Measurements from ENCODE around the gene SEMA3C. TPM values are rescaled to one million over a fixed set of nuclear protein-coding genes. Genes with fewer than 3 reads are reported as not detected.

SEMA3C gene
- polyA plus RNA-seq, 1 experiment: 64.1 TPM

DNA sequence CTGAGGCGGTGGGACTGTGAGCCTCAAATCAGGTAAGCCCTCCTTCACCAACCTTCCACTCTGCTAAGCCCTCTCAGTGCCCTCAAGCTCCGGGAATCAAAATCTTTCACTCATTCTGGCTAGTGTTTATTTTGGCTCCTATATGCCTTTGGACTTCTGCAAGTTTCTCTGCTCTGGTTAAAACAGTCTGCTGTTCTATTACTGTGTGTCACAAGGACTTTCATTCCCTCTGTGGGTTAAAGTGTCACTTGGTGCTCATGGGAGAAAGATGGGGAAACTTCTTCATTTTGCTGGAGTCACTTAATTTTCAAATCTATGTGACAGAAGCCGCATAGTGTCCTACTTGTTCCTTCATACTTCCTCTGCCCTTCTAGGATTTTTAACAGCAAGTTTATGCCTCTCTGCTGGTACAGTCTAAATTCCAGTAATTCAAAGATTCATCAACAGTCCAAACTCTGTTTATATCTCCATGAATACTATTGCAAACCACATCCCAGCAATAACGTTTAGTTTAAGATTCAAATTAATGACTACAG, 219.1 kb downstream of the SEMA3C start:
- POLR2A ChIA-PET: no interaction called here
- no peak overlapping the region for H3K4me3 ChIP-seq (ENCODE audit: low read depth, low read length)
- CTCF ChIA-PET: interaction anchor here (1.3 to 3.7 kb wide), 7 partner anchors 11 to 771 kb away, joined by 4 to 23 read pairs (median 5); no protein-coding TSS in a partner anchor
- DNase-seq (ENCODE audit: low read depth): no peak
- no peaks in the 10 kb centered on the region for H3K36me3 ChIP-seq (ENCODE audit: control insufficient read depth, insufficient read depth, low read length)
- TF ChIP-seq, protein P1, sequence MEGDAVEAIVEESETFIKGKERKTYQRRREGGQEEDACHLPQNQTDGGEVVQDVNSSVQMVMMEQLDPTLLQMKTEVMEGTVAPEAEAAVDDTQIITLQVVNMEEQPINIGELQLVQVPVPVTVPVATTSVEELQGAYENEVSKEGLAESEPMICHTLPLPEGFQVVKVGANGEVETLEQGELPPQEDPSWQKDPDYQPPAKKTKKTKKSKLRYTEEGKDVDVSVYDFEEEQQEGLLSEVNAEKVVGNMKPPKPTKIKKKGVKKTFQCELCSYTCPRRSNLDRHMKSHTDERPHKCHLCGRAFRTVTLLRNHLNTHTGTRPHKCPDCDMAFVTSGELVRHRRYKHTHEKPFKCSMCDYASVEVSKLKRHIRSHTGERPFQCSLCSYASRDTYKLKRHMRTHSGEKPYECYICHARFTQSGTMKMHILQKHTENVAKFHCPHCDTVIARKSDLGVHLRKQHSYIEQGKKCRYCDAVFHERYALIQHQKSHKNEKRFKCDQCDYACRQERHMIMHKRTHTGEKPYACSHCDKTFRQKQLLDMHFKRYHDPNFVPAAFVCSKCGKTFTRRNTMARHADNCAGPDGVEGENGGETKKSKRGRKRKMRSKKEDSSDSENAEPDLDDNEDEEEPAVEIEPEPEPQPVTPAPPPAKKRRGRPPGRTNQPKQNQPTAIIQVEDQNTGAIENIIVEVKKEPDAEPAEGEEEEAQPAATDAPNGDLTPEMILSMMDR (IDR thresholded peaks at IDR 0.05; ENCODE audit: insufficient read depth, low read depth, low read length): no peak
- no peaks in the 10 kb centered on the region for H3K27me3 ChIP-seq (ENCODE audit: control insufficient read depth, insufficient read depth, low read length)

DNA sequence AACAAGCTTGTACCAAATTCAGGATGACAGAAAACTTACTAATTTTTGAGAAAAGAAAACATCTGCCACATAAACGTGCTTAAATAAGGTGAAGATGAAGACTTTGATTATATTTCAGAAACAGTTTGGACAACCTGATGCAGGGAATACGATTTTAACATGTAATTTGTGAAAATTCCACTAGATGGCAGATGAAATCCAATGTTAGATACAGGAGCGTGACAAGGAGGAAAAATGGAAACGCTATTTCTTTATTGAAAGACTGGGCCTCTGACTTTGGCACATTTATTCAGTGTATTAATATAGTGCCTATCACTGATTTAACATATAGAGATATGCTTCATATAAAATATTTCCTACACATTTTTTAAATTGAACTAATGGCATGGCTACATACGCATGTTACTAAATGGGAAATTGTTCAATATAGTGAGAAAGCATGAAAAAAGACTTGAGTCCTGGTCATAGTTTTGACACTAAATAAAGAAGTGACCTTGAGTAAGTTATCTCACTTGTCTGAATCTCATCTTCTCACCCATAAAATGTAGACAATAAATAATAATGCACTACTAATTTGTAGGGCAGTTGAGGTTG, 219.7 kb downstream of the SEMA3C start:
- no peak for DNase-seq (ENCODE audit: low read depth)
- ChIA-PET CTCF (interaction anchor here (1.3 to 3.7 kb wide), 8 partner anchors 10 to 771 kb away, joined by 4 to 23 read pairs (median 6); no protein-coding TSS in a partner anchor), POLR2A (no interaction called here)
- Histone ChIP-seq H3K36me3 (ENCODE audit: control insufficient read depth, insufficient read depth, low read length) (no peaks in the 10 kb centered on the region), H3K27me3 (ENCODE audit: control insufficient read depth, insufficient read depth, low read length) (no peaks in the 10 kb centered on the region), H3K4me3 (ENCODE audit: low read depth, low read length) (no peak overlapping the region)
- TF ChIP-seq, protein P1 (IDR thresholded peaks at IDR 0.05; ENCODE audit: insufficient read depth, low read depth, low read length): peak; percentile 46

Data from BJ (cell line).